HG02610 (cell line): ENCODE data around the gene SRRM2.

Experiments
- ATAC-seq: cut with Tn5 transposase; IDR thresholded peaks from one replicate; pipeline ENCODE4 v1.9.1; 2021; ENCODE audit warnings: mild to moderate bottlenecking, moderate library complexity; ENCODE audit not compliant: unreplicated experiment

Gene SRRM2

DNA sequence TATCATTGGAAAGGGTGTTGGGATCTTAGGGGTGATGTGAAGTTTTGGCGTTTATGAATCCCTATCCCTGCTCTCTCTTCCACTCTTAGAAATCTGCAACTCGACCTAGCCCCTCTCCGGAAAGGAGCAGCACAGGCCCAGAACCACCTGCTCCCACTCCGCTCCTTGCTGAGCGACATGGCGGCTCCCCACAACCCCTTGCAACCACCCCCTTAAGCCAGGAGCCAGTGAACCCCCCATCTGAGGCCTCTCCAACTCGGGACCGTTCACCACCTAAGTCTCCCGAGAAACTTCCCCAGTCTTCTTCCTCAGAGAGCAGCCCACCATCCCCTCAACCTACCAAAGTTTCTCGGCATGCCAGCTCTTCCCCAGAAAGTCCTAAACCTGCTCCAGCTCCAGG, 9.0 kb downstream of the SRRM2 start:
- no peak for ATAC-seq

- ATAC-seq, result no peak
Measured at GRCh38 chr16:2761886-2762583, 9.6 kb downstream of the SRRM2 start.

DNA sequence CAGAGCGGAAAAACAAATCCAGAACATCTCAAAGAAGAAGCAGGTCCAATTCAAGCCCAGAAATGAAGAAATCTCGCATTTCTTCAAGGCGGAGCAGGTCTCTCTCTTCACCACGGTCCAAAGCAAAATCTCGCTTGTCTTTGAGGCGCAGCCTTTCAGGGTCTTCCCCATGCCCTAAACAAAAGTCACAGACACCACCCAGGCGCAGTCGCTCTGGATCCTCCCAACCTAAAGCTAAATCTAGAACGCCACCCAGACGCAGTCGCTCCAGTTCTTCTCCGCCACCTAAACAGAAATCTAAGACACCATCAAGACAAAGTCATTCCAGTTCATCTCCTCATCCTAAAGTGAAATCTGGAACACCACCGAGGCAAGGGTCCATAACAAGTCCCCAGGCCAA, 10.3 kb downstream of the SRRM2 start:
- ATAC-seq, result no peak

GRCh38 chr16:2763173-2763572, 10.7 kb downstream of the SRRM2 start:
- no peak for ATAC-seq

DNA sequence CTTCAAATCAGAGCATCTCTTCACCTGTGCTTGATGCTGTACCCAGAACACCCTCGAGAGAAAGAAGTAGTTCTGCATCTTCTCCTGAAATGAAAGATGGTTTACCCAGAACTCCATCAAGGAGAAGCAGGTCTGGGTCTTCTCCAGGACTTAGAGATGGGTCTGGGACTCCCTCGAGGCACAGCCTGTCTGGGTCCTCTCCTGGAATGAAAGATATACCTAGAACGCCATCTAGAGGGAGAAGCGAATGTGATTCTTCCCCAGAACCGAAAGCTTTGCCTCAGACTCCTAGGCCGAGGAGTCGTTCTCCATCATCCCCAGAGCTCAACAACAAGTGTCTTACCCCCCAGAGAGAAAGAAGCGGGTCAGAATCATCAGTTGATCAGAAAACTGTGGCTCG, 12.3 kb downstream of the SRRM2 start:
- ATAC-seq, result no peak

DNA sequence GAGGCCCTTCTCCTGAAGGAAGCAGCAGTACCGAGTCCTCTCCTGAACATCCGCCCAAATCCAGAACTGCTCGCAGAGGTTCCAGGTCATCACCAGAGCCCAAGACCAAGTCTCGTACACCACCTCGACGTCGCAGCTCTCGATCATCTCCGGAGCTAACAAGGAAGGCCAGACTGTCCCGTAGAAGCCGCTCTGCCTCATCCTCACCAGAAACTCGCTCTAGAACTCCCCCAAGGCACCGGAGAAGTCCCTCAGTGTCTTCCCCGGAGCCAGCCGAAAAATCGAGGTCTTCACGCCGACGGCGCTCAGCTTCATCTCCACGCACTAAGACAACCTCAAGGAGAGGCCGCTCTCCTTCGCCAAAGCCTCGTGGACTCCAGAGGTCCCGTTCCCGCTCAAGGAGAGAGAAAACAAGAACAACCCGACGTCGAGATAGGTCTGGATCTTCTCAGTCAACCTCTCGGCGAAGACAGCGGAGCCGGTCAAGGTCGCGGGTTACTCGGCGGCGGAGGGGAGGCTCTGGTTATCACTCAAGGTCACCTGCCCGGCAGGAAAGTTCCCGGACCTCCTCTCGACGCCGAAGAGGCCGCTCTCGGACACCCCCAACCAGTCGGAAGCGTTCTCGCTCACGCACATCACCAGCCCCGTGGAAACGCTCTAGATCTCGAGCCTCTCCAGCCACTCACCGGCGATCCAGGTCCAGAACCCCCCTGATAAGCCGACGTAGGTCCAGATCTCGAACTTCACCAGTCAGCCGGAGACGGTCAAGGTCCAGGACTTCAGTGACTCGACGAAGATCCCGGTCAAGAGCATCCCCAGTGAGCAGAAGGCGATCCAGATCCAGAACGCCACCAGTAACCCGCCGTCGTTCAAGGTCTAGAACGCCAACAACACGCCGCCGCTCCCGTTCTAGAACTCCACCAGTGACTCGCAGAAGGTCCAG, 13.3 kb downstream of the SRRM2 start:
- ATAC-seq, result no peak

- ATAC-seq, result no peak
Measured at GRCh38 chr16:2766430-2767139, 14.1 kb downstream of the SRRM2 start.

- ATAC-seq, result no peak
Measured at GRCh38 chr16:2767140-2767731, 14.8 kb downstream of the SRRM2 start.

DNA sequence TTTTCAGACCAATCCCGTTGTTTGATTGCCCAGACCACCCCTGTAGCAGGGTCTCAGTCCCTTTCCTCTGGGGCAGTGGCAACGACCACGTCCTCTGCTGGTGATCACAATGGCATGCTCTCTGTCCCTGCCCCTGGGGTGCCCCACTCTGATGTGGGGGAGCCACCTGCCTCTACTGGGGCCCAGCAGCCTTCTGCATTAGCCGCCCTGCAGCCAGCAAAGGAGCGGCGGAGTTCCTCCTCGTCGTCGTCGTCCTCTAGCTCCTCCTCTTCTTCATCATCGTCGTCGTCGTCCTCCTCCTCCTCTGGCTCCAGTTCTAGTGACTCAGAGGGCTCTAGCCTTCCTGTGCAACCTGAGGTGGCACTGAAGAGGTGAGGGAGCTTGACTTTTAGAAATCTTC, 15.5 kb downstream of the SRRM2 start:
- no peak for ATAC-seq

DNA sequence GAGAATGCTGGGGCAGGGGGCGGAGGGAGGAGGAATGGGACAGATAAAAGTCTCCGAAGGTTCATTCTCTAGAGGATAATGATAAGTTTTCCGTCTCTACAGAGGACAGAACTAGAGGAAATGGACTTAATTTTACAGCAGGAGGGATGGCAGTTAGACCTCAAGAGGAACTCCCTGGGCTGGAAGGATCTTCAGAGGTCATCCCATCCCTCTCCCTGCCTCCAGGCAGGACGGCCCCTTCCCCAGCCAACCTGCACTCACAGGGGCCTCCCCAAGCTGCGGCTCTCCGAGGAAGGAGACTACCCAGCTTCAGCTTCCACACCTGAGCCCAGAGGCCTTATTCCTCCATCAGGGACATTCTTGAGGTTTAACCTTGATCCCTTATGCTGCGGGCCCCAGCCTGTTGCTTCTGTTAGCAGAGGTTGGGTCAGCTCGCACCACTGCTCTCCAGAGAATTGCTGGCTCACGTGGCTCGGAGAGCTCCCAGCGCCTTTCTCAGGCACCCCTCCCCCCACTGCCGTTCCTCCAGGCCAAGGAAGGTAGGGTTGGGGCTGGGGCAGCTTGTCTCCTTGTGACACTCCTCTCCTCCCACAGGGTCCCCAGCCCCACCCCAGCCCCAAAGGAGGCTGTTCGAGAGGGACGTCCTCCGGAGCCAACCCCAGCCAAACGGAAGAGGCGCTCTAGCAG, 16.1 kb downstream of the SRRM2 start:
- no peak for ATAC-seq

GRCh38 chr16:2769100-2769529, 16.7 kb downstream of the SRRM2 start:
- ATAC-seq, result no peak

GRCh38 chr16:2769675-2770056, 17.2 kb downstream of the SRRM2 start:
- ATAC-seq, result no peak

DNA sequence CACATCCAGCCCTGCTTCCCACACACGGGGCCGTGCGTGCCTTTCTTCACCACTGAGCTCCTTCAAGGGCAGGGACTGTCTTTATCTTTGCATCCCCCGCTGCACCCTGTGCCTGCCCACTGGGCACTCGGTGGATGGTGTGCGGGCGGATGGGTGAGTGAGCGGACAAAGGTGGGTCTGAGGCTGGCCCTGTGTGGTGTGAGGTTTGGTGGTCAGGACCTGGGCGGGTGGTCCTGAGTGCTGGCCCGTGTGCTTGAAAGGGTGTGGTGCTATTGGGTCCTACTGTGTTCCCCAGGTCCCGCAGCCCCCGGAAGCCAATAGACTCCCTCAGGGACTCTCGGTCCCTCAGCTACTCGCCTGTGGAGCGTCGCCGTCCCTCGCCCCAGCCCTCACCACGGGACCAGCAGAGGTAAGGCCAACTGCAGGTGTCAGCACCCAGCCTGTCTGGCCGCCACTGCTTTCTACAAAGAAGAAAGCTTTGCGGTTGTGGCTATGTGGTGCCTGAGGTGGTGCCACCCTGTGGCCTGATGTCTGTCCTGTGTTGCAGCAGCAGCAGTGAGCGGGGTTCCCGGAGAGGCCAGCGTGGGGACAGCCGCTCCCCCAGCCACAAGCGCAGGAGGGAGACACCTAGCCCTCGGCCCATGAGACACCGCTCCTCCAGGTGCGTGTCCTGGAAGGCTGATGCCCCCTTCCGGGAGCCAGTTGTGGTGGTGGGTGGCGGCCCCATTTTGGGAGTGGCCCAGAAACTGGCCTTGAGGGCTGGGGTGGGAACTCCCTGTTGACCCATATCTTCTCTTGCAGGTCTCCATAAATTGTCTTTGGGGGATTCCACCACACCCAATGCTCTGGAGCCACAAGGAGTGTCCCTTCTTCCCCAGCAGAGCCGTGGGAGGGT, 17.9 kb downstream of the SRRM2 start:
- ATAC-seq, result no peak

GRCh38 chr16:2771496-2772402, 19.3 kb downstream of the SRRM2 start:
- ATAC-seq, result no peak

GRCh38 chr16:2773188-2773968, 20.9 kb downstream of the SRRM2 start:
- no peak for ATAC-seq

GRCh38 chr16:2774161-2774891, 21.9 kb downstream of the SRRM2 start:
- no peak for ATAC-seq

DNA sequence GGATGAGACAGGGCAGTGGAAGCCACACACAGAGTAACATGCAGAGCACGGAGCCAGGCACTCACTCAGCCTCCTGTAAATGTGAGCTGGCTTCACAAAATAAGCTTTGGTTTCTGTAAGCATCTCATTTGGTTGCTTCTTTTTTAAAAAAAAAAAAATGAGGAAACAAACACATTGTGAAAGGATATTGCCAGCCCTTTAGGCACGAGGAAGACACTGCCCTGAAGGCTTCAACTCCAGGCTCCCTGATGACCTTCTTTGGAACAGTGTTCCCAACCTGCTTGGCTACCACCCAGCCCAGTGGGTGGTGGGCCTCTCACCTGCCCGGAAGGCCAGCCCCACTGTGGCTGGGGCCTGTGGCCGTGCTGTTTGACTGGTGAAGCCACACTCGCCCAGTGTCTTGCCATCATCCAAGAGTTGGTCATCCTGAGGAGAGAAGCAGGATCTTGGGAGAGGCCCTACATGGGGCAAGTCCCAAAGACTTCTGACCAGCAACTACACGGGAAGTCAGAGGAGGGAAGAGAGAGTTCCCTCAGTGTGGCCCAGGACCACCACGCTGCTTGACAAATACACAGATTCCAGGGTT, 22.8 kb downstream of the SRRM2 start:
- ATAC-seq, result no peak
